Activated CD8-positive, alpha-beta memory T cell treated with anti-CD3 and anti-CD28 coated beads, Interleukin-2, amount 50 U/mL, for 48 hours (primary cell): Measurements from ENCODE around the gene ATP1A4.

Experiments
- DNase-seq: peaks from one replicate; pipeline ENCODE4 v3.0.0-alpha.2; 2020

ATP1A4 gene

DNA sequence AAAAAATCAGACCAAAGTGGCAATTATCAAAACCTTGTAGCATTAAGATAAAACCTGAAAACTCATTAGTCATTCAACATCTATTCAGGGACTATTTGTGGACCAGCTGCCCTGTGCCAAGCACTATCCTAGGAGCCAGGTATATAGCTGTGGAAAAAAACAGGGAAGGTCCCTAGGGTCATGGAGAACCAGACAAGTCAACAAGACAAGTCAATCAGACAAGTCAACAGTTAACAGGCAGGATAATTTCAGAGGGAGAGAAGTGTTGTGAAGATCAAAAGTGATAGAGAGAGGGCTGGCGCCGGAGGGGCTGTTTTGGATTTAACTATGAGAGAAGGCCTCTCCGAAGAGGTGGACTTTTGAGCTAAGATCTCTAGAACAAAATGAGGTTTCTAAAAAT lies 3.3 kb upstream of the ATP1A4 start:
- no peak for DNase-seq

DNA sequence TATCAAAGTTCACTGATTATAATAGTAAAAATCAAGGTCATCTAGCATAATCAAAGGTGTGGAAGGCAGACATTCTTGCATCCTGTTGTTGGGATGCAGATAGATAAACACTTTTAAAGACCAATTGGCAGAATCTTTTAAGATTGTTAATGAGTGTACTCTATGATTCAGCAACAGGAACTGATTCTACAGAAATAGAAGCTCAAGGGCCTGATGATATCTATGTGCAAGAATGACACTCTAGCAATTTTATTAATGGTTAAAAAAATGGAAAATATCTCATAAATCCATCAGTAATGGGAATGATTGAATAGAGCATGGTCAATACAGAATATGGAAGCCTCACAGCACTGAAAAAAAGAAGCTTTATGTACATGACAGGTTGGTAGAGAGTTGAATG lies 2.2 kb upstream of the ATP1A4 start:
- no peak for DNase-seq

- no peak for DNase-seq
Observed at GRCh38 chr1:160149716-160150115, 1.7 kb upstream of the ATP1A4 start.

DNA sequence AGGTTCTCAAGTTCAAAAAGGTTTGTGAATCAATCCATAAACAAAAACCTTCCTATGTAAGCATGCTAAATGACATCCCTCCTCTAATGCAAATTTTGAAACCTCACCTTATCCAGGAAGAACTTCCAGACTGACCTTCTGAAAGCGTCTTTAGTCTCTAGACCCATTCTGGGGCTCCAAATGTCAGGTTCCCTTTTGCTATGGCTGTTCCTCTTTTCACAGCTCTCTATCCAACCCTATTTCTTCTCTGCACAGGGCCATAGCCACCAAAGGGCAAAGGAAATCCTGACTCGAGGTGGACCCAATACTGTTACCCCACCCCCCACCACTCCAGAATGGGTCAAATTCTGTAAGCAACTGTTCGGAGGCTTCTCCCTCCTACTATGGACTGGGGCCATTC lies 3.4 kb downstream of the ATP1A4 start:
- DNase-seq = no peak

DNA sequence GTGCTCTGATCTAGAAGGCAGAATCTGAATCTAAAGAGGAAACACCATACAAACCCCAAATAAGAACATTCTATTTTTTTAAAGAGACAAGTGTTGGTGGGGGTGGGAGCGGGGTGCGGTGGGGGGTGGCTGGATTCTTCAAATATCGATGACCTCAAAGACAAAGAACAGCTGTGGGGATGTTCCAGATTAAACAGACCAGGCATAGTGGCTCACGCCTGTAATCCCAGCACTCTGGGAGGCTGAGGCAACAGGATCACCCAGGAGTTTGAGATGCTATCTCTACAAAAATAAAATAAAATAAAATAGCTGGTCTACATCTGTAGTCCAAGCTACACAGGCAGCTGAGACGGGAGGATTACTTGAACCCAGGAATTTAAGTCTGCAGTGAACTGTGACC lies 5.0 kb downstream of the ATP1A4 start:
- no peak for DNase-seq

- DNase-seq = no peak
Observed at GRCh38 chr1:160157174-160157573, 5.8 kb downstream of the ATP1A4 start.

GRCh38 chr1:160158031-160158430 lies 6.6 kb downstream of the ATP1A4 start:
- DNase-seq = no peak

DNA sequence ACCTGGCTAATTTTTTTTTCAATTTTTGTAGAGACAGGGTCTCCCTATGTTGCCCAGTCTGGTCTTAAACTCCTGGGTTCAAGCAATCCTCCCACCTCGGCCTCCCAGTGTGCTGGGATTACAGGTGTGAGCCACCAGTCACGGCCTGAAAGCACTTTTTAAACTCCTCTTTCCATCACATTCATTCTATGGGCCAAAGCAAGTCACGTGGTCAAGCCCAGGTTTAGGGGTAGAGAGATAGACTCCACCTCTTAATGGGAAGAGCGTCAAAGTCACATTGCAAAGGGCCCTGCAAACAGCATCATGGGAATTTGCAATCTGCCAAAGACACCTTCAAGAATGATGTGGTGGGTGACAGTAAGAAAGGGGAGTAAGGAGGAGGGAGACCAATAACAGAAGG lies 7.1 kb downstream of the ATP1A4 start:
- DNase-seq = no peak

DNA sequence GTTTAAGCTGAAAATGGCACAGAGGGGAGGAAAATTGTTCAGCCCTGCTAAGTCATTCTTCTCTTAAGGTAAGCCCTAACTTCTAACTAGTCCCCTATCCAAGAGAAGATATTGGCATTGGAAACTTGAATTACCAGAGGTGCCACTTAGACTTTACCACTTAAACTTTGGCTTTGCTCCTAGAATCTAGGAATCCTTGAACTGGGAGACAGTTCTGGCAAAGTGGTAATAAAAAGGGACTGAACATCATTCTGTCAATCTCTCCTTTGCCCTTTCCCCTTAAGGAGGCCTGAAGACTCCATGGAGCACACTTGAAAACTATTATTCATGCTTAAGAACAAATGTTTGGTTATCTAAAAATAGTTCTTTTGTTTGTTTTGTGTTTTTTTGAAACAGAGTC lies 8.4 kb downstream of the ATP1A4 start:
- no peak for DNase-seq

DNA sequence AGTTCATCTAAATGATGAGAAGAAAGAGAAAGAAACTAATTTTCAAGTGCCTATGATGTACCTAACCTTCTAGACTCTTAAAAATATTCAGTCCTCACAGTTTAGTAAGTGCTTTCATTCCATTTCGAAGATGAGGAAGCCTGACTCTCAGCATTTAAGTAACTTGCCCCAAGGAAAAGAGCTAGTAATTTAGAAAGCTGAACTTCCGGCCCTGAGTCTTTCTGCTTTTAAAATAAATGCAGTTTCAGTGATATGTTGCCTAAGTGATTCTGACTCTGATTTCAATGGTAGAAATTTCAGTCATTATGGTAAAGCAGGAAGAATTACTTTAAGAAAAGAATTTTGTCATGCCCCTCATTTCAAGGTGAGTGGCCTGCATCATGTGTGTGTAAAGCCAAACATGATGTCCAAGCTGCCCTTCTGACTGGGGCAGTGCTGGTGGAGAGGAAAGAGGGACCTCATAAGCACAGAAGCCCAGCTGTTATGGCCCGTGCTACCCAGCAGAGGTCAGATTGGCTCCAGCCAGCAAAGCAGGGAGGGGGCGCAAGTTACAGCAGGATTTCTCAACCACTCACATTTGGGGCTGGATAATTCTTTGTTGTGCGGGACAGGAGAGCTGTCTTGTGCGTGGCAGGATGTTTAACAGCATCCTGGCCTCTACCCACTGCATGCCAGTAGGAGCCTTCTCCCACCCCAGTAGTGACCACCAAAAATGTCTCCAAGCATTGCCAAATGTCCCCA lies 10.7 kb downstream of the ATP1A4 start:
- no peak for DNase-seq

GRCh38 chr1:160162931-160163330 lies 11.5 kb downstream of the ATP1A4 start:
- DNase-seq = no peak

- no peak for DNase-seq
Observed at GRCh38 chr1:160163615-160164014, 12.2 kb downstream of the ATP1A4 start.

GRCh38 chr1:160164121-160164520 lies 12.7 kb downstream of the ATP1A4 start:
- DNase-seq = no peak

DNA sequence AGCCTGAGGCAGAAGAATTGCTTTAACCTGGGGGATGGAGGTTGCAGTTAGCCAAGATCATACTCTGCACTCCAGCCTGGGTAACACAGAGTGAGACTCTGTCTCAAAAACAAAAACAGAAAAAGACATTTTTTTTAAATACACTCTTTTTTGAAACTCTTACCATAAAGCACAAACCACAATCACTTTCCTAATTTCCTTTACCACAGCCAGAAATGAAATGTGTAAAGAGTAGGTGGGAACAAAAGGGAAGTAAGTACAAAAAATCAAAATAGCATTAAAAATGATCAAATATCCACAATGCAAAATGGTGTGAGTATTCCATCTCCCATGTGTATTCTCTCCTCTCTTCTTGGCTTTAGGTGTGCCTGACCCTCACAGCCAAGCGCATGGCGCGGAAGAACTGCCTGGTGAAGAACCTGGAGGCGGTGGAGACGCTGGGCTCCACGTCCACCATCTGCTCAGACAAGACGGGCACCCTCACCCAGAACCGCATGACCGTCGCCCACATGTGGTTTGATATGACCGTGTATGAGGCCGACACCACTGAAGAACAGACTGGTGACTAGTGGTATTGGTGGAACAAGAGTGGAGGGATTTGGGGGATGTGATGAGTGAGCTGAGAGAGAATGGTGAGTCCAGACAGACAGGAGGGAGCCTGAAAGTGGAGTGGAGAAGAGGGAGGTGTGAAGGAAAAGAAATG lies 14.9 kb downstream of the ATP1A4 start:
- DNase-seq = no peak

DNA sequence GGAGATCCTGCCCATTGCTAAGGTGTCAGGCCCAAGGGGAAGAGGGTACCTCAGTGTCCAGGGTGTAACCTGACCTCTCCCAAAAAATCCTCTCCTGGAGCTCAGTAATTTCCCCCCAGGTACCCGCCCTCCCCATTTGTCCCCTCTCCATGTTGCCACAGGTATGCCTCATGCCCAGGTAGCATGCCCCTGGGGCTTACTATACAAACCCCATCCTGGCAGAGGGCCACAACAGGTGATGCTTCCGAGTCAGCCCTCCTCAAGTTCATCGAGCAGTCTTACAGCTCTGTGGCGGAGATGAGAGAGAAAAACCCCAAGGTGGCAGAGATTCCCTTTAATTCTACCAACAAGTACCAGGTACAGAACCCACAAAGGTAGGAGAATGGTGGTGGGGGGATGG lies 15.7 kb downstream of the ATP1A4 start:
- DNase-seq = no peak

GRCh38 chr1:160167580-160167979 lies 16.2 kb downstream of the ATP1A4 start:
- DNase-seq = no peak

DNA sequence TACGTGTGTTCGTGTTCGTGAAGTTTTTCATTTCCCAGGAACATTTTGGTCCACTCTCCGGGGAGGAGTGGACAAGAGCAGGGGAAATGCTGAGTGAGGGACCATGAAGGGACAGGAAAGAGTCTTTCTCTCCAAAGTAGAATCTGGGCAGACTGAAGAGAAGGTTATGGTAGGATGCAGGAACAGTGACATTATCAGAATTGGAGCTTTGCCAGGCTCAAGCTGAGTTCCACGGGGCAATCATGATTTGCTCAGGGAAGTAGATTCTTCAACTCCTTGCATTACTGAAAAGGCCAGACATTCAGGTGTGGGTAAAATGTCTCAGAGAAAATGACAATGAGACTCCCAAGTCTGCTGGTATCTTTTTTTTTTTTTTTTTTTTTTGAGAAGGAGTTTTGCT lies 16.6 kb downstream of the ATP1A4 start:
- DNase-seq = no peak

DNA sequence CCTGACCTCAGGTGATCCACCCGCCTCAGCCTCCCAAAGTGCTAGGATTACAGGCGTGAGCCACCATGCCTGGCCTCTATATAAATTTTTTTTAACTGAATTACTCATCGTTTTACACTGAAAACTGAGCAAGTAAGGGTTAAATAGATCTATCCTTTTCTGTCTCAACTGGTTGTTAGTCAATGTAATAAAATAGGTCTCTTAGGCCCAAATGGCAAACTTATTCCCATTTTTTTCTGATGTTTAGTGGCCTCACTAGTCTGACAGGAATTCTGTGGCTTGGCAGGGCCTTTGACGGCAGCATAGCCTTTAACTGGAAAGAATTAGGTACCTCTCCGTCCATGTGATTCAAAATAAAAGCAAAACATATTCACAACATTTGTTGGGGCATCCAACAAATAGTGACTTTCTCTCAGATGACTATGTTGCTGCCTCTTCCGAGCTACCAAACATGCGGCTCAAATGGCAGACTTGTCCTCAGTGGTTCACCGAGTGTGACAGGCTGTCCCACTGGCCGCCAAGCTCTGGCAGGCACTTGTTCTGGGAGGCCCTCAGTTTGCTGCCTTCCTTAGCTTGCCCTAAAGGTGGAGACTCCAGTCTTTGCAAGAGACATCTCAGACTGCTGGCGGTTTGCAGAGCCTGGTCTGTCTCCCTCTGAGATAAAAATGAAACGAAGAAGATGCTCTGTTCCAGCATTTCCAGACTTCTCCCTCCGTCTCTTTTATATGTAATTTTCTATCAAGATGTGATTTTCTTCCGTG lies 17.4 kb downstream of the ATP1A4 start:
- no peak for DNase-seq

DNA sequence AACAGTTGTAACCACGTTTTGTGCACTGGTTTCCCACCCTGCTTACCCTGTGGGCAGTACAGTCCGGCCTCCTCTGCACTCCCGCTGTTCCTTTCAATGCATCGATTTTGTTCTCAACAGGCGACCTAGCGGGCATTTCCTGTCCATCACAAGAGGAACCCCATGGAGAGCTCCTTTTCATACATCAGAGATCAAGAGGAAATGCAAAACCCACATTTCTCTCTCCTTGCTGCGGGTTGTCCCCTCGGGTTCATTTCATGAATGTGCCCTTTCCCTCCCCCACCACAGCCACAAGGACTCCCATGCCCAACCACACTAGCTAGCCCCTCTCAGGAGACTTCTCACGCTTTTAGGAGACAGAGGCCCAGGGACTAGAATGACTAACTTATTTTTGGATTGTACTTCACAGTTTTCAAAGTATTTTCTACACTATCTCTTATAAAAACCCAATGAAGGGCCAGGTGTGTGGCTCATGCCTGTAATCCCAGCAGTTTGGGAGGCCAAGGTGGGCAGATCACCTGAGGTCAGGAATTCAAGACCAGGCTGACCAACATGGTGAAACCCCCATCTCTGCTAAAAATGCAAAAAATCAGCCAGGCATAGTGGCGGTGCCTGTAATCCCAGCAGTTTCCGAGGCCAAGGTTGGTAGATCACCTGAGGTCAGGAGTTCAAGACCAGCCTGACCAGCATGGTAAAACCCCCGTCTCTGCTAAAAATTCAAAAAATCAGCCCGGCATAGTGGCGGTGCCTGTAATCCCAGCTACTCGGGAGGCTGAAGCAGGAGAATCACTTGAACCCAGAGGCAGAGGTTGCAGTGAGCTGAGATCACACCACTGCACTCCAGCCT lies 18.4 kb downstream of the ATP1A4 start:
- DNase-seq = no peak

- DNase-seq = no peak
Observed at GRCh38 chr1:160171354-160171753, 20.0 kb downstream of the ATP1A4 start.

GRCh38 chr1:160171980-160172379 lies 20.6 kb downstream of the ATP1A4 start:
- DNase-seq = no peak

GRCh38 chr1:160177231-160177630 lies 25.8 kb downstream of the ATP1A4 start:
- no peak for DNase-seq

DNA sequence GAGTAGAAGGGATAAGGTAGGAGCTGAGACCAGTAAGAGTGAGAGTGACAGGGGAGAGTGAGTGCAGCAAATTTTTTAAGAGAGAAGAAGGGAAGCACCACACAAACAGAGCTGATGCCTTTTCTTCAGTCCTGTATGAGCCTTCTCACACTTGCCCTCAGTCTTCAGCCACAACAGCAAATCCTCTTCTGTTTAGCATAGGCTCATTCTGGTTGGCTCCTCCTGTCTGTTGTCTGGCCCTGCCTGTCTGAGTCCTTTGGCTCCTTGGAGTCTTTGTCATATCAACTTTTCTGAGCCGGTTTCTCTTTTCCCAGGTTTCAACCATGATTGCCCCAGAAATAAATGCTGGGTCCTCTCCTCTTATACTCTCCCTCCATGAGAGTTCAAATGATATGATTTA lies 26.3 kb downstream of the ATP1A4 start:
- DNase-seq = no peak
